Naive thymus-derived CD8-positive, alpha-beta T cell (primary cell): ENCODE measurements around the gene CYP4F22. TPM values are rescaled to one million over a fixed set of nuclear protein-coding genes. Genes with fewer than 3 reads are reported as not detected.
"Not testable (repeated sequence)": the region's sequence is repeated elsewhere in the genome, so short reads cannot be mapped to it uniquely, and the experiment has no call there.

Experiments used
- ATAC-seq, 2 donors: fragments of 150-1000 bp; cut with Tn5 transposase in 1 of 2; sonication (Bioruptor Pico), chemical (Tn5 transposase) in 1 of 2; 1 replicate in 1 of 2; 2 replicates in 1 of 2; pipeline ENCODE4 v1.10.0; 2021; ENCODE audit warnings: mild to moderate bottlenecking in 2 of 2, moderate library complexity in 2 of 2
- POLR2A ChIA-PET: fragments of 350-600 bp; sonication (Branson Sonifier 250); formaldehyde crosslinking; loops from one replicate; lab custom pipeline; 2021; ENCODE audit warnings: antibody characterized with exemption; lab: Charles Lee
- DNase-seq, 10 donors: peaks; one replicate each; pipeline versions ENCODE4 v3.0.0 to v3.0.0-alpha.2; 2020 to 2022
- H3K27ac Mint-ChIP-seq, 10 donors: one replicate each; pipeline ENCODE4 v1.8.0; 2020 to 2022; ENCODE audit warnings: mild to moderate bottlenecking in 10 of 10, mixed read lengths in 10 of 10, moderate library complexity in 4 of 10, inconsistent platforms in 1 of 10
- H3K27me3 Mint-ChIP-seq, 5 donors: one replicate each; pipeline ENCODE4 v1.8.0; 2021 to 2022; ENCODE audit warnings: mixed read lengths in 5 of 5
- H3K36me3 Mint-ChIP-seq, 3 donors: one replicate each; pipeline ENCODE4 v1.8.0; 2020 to 2022; ENCODE audit warnings: mixed read lengths in 3 of 3, mild to moderate bottlenecking in 2 of 3, inconsistent platforms in 1 of 3
- H3K4me1 Mint-ChIP-seq, 4 donors: one replicate each; pipeline ENCODE4 v1.8.0; 2021 to 2022; ENCODE audit warnings: mixed read lengths in 4 of 4
- H3K4me3 Mint-ChIP-seq, 10 donors: one replicate each; pipeline ENCODE4 v1.8.0; 2020 to 2022; ENCODE audit warnings: mild to moderate bottlenecking in 10 of 10, mixed read lengths in 10 of 10, moderate library complexity in 6 of 10, inconsistent platforms in 1 of 10
- H3K9me3 Mint-ChIP-seq, 9 donors: one replicate each; pipeline ENCODE4 v1.8.0; 2020 to 2022; ENCODE audit warnings: mixed read lengths in 9 of 9, mild to moderate bottlenecking in 3 of 9, inconsistent platforms in 1 of 9, moderate library complexity in 1 of 9
- polyA plus RNA-seq, 3 donors: library from polyadenylated mRNA; unstranded; fragments of 300-500 nt; fragmentation: Illumina TruSeq; gene quantifications; one replicate each; pipeline ENCODE4 v1.2.3, GENCODE V29; 2021
- total RNA-seq, 8 experiments: library from RNA in 2 of 8; stranded (reverse) in 2 of 8; gene quantifications; one replicate each; pipeline ENCODE4 v1.2.3 and lab custom pipeline; 2021 to 2026

CYP4F22 gene
- total and polyA plus RNA-seq, 5 experiments from 2014 or later = 0.36 to 1.7 (median 0.68) TPM

GRCh38 chr19:15498910-15499309 lies 9.4 kb upstream of the CYP4F22 start:
- Mint-ChIP-seq H3K9me3 (no peaks in the 10 kb centered on the region), H3K4me1 (peaks cover 2 to 36% (median 19%) of the 10 kb centered on the region in 4 donors), H3K4me3 (no peak overlapping the region), H3K27ac (peak overlapping the region in 1 of 10 donors; percentile 25), H3K36me3 (no peaks in the 10 kb centered on the region), H3K27me3 (no peaks in the 10 kb centered on the region)
- DNase-seq (no peak), ATAC-seq (no peak)
- POLR2A ChIA-PET = no interaction called here

- POLR2A ChIA-PET = interaction anchor here (0.6 kb wide), 1 partner anchor 53 kb away, joined by 3 read pairs; no protein-coding TSS in a partner anchor
- Mint-ChIP-seq H3K36me3 (no peaks in the 10 kb centered on the region), H3K4me3 (no peak overlapping the region), H3K27ac (peak overlapping the region in 2 of 10 donors; percentile 21 to 56), H3K27me3 (no peaks in the 10 kb centered on the region), H3K4me1 (peaks cover 2 to 36% (median 21%) of the 10 kb centered on the region in 4 donors), H3K9me3 (no peaks in the 10 kb centered on the region)
- ATAC-seq (no peak), DNase-seq (no peak)
Observed at GRCh38 chr19:15501596-15501995, 6.7 kb upstream of the CYP4F22 start.

GRCh38 chr19:15502264-15502663 lies 6.1 kb upstream of the CYP4F22 start:
- Mint-ChIP-seq H3K9me3 (no peaks in the 10 kb centered on the region), H3K27ac (peak overlapping the region in 1 of 10 donors; percentile 12), H3K4me1 (peaks cover 2 to 38% (median 21%) of the 10 kb centered on the region in 4 donors), H3K4me3 (no peak overlapping the region), H3K27me3 (peaks cover 0 to 2% (median 0%) of the 10 kb centered on the region in 5 donors), H3K36me3 (no peaks in the 10 kb centered on the region)
- DNase-seq = no peak
- no peak for ATAC-seq
- POLR2A ChIA-PET = interaction anchor here (0.6 kb wide), 1 partner anchor 52 kb away, joined by 3 read pairs; no protein-coding TSS in a partner anchor

GRCh38 chr19:15506074-15506571 lies 2.2 kb upstream of the CYP4F22 start:
- POLR2A ChIA-PET = interaction anchor here (0.6 kb wide), 1 partner anchor 37 kb away, joined by 4 read pairs; no protein-coding TSS in a partner anchor
- no peaks in the 10 kb centered on the region for H3K9me3 Mint-ChIP-seq
- H3K4me1 Mint-ChIP-seq = peaks cover 17 to 40% (median 30%) of the 10 kb centered on the region in 4 donors
- peaks cover 0 to 14% (median 0%) of the 10 kb centered on the region in 5 donors for H3K27me3 Mint-ChIP-seq
- no peak overlapping the region for H3K4me3 Mint-ChIP-seq
- DNase-seq (no peak), ATAC-seq (no peak)
- peak overlapping the region in 1 of 10 donors; percentile 14 for H3K27ac Mint-ChIP-seq
- no peaks in the 10 kb centered on the region for H3K36me3 Mint-ChIP-seq

- DNase-seq = no peak
- no peaks in the 10 kb centered on the region for H3K9me3 Mint-ChIP-seq
- peak overlapping the region in 3 of 10 donors; percentile 14 to 67 (median 28) for H3K27ac Mint-ChIP-seq
- H3K4me1 Mint-ChIP-seq = peaks cover 15 to 30% (median 27%) of the 10 kb centered on the region in 4 donors
- POLR2A ChIA-PET = interaction anchor here (0.6 to 0.9 kb wide), 4 partner anchors 19 to 44 kb away, joined by 3 to 6 read pairs (median 4); no protein-coding TSS in a partner anchor
- ATAC-seq = no peak
- no peaks in the 10 kb centered on the region for H3K36me3 Mint-ChIP-seq
- peak overlapping the region; percentile 48 to 90 (median 84) for H3K4me3 Mint-ChIP-seq
- peaks cover 0 to 14% (median 0%) of the 10 kb centered on the region in 5 donors for H3K27me3 Mint-ChIP-seq
Observed at GRCh38 chr19:15507068-15508034, 974 bp upstream of the CYP4F22 start.

GRCh38 chr19:15511671-15512424 lies 3.5 kb downstream of the CYP4F22 start:
- POLR2A ChIA-PET = interaction anchor here (0.5 to 1.2 kb wide), 3 partner anchors 40 to 871 kb away, joined by 3 read pairs; partner anchors contain the start of gene RASAL3
- H3K4me3 Mint-ChIP-seq = no peak overlapping the region
- no peak for ATAC-seq

GRCh38 chr19:15515227-15515625 lies 6.9 kb downstream of the CYP4F22 start:
- peak in 1 of 2 donors; percentile 4 for ATAC-seq
- H3K27me3 Mint-ChIP-seq, DNase-seq: not testable (repeated sequence)
- Mint-ChIP-seq H3K27ac (peak overlapping the region; percentile 93 to 99 (median 98)), H3K9me3 (peaks cover 0 to 19% (median 5%) of the 10 kb centered on the region in 9 donors), H3K36me3 (peaks cover 0 to 14% (median 8%) of the 10 kb centered on the region in 3 donors), H3K4me1 (peaks cover 10 to 40% (median 27%) of the 10 kb centered on the region in 4 donors), H3K4me3 (peak overlapping the region; percentile 68 to 90 (median 84))
- POLR2A ChIA-PET = interaction anchor here (0.6 to 2.8 kb wide), 9 partner anchors 11 to 96 kb away, joined by 3 to 12 read pairs (median 7); partner anchors contain the start of genes AKAP8L and RASAL3

More at GRCh38 chr19:15511671-15512424, 3.5 kb downstream of the CYP4F22 start:
- H3K27ac Mint-ChIP-seq = peak overlapping the region in 1 of 10 donors; percentile 17
- peaks cover 17 to 48% (median 43%) of the 10 kb centered on the region in 4 donors for H3K4me1 Mint-ChIP-seq
- H3K36me3 Mint-ChIP-seq = peaks cover 0 to 10% (median 4%) of the 10 kb centered on the region in 3 donors
- DNase-seq = no peak
- peaks cover 0 to 13% (median 5%) of the 10 kb centered on the region in 9 donors for H3K9me3 Mint-ChIP-seq
- H3K27me3 Mint-ChIP-seq = peaks cover 0 to 14% (median 1%) of the 10 kb centered on the region in 5 donors

- H3K9me3 Mint-ChIP-seq = peaks cover 0 to 19% (median 5%) of the 10 kb centered on the region in 9 donors
- peaks cover 0 to 14% (median 8%) of the 10 kb centered on the region in 3 donors for H3K36me3 Mint-ChIP-seq
- H3K4me1 Mint-ChIP-seq = peaks cover 10 to 37% (median 26%) of the 10 kb centered on the region in 4 donors
- DNase-seq (no peak), ATAC-seq (no peak)
- POLR2A ChIA-PET = interaction anchor here (0.7 kb wide), 1 partner anchor 49 kb away, joined by 3 read pairs; no protein-coding TSS in a partner anchor
- H3K27ac Mint-ChIP-seq = peak overlapping the region in 6 of 10 donors; percentile 34 to 99 (median 72)
- H3K4me3 Mint-ChIP-seq = peak overlapping the region in 1 of 10 donors; percentile 27
- peaks cover 0 to 3% (median 0%) of the 10 kb centered on the region in 5 donors for H3K27me3 Mint-ChIP-seq
Observed at GRCh38 chr19:15516363-15516762, 8.0 kb downstream of the CYP4F22 start.

GRCh38 chr19:15517778-15518177 lies 9.5 kb downstream of the CYP4F22 start:
- H3K27me3 Mint-ChIP-seq = peaks cover 0 to 3% (median 0%) of the 10 kb centered on the region in 5 donors
- H3K36me3 Mint-ChIP-seq = peaks cover 0 to 14% (median 8%) of the 10 kb centered on the region in 3 donors
- peaks cover 0 to 19% (median 5%) of the 10 kb centered on the region in 9 donors for H3K9me3 Mint-ChIP-seq
- peak overlapping the region in 4 of 10 donors; percentile 20 to 84 (median 42) for H3K27ac Mint-ChIP-seq
- no peak overlapping the region for H3K4me3 Mint-ChIP-seq
- ATAC-seq (no peak), DNase-seq (no peak)
- H3K4me1 Mint-ChIP-seq = peaks cover 10 to 37% (median 26%) of the 10 kb centered on the region in 4 donors
- POLR2A ChIA-PET = interaction anchor here (1.3 to 1.7 kb wide), 3 partner anchors 53 to 139 kb away, joined by 3 to 5 read pairs (median 4); partner anchors contain the start of genes AKAP8, AKAP8L and RASAL3

GRCh38 chr19:15519433-15519976 lies 11.2 kb downstream of the CYP4F22 start:
- H3K36me3 Mint-ChIP-seq = peaks cover 0 to 14% (median 8%) of the 10 kb centered on the region in 3 donors
- peaks cover 0 to 3% (median 0%) of the 10 kb centered on the region in 5 donors for H3K27me3 Mint-ChIP-seq
- peaks cover 0 to 19% (median 5%) of the 10 kb centered on the region in 9 donors for H3K9me3 Mint-ChIP-seq
- peak overlapping the region in 1 of 10 donors; percentile 81 for H3K27ac Mint-ChIP-seq
- DNase-seq (no peak), ATAC-seq (no peak)
- POLR2A ChIA-PET = interaction anchor here (1.4 kb wide), 1 partner anchor 55 kb away, joined by 4 read pairs; the partner anchor contains the start of gene RASAL3
- peak overlapping the region in 1 of 10 donors; percentile 72 for H3K4me3 Mint-ChIP-seq
- H3K4me1 Mint-ChIP-seq = peaks cover 10 to 30% (median 21%) of the 10 kb centered on the region in 4 donors

- POLR2A ChIA-PET = no interaction called here
- H3K27ac Mint-ChIP-seq = peak overlapping the region in 1 of 10 donors; percentile 22
- ATAC-seq (no peak), DNase-seq (no peak)
- peaks cover 0 to 7% (median 4%) of the 10 kb centered on the region in 3 donors for H3K36me3 Mint-ChIP-seq
- H3K27me3 Mint-ChIP-seq = no peaks in the 10 kb centered on the region
- no peak overlapping the region for H3K4me3 Mint-ChIP-seq
- H3K9me3 Mint-ChIP-seq = no peaks in the 10 kb centered on the region
- peaks cover 0 to 6% (median under 1%) of the 10 kb centered on the region in 4 donors for H3K4me1 Mint-ChIP-seq
Observed at GRCh38 chr19:15524781-15525180, 16.5 kb downstream of the CYP4F22 start.
